A549 (cell line): ENCODE data around the gene TMEM139. TPM values are rescaled to one million over a fixed set of nuclear protein-coding genes. Genes with fewer than 3 reads are reported as not detected.
"Not testable (repeated sequence)": the region's sequence is repeated elsewhere in the genome, so short reads cannot be mapped to it uniquely, and the experiment has no call there.

Source experiments
- ATAC-seq, 2 experiments: fragments of 200-7000 bp in 1 of 2; fragments of >200 bp in 1 of 2; cut with Nextera tagmentation in 1 of 2; cut with Tn5 transposase in 1 of 2; 3 replicates each; pipeline versions ENCODE4 v1.8.0 to v1.9.1; 2018 to 2020; ENCODE audit warnings: mild to moderate bottlenecking in 1 of 2, moderate library complexity in 1 of 2
- CTCF ChIA-PET: fragments of 300-600 bp; sonication (Branson Sonifier 250); formaldehyde crosslinking; extraction: SDS; loops from one replicate; lab custom pipeline; 2021; ENCODE audit warnings: antibody characterized with exemption, inconsistent platforms; lab: Yijun Ruan, JAX
- POLR2A ChIA-PET: fragments of 350-600 bp; formaldehyde crosslinking; extraction: SDS; loops from one replicate; lab custom pipeline; 2021; ENCODE audit warnings: antibody characterized with exemption, inconsistent platforms; lab: Yijun Ruan, JAX
- DNase-seq, 2 experiments: peaks; one replicate each; pipeline versions ENCODE4 v3.0.0 to v3.0.0-alpha.2; 2011 to 2016; ENCODE audit warnings: low read depth in 1 of 2, low spot score in 1 of 2
- FAIRE-seq: peaks from 2 replicates; lab custom pipeline; 2011; peaks lifted over from hg19 to GRCh38; lab: Jason Lieb, UNC
- H3K27ac ChIP-seq, 2 experiments: fragments of >200 bp; sonication (Bioruptor Twin); formaldehyde crosslinking; 3 replicates each; pipeline ENCODE4 v1.5.1; 2016 to 2017
- H3K4me1 ChIP-seq: fragments of >200 bp; sonication (Bioruptor Twin); formaldehyde crosslinking; 3 replicates; pipeline ENCODE4 v1.6.1; 2016
- H3K4me2 ChIP-seq: fragments of >200 bp; sonication (Bioruptor Twin); formaldehyde crosslinking; 3 replicates; pipeline ENCODE4 v1.6.1; 2016
- H3K4me3 ChIP-seq: fragments of >200 bp; sonication (Bioruptor Twin); formaldehyde crosslinking; 3 replicates; pipeline ENCODE4 v1.5.1; 2016
- H3K9me3 ChIP-seq: fragments of >200 bp; sonication (Bioruptor Twin); formaldehyde crosslinking; 3 replicates; pipeline ENCODE4 v1.6.1; 2016
- BCL3 ChIP-seq: fragments of >200 bp; sonication (Bioruptor Twin); formaldehyde crosslinking; IDR thresholded peaks from 3 replicates; pipeline ENCODE4 v1.6.1; 2016
- CBX2 ChIP-seq: fragments of 200-600 bp; sonication (generic); IDR thresholded peaks from 2 replicates; pipeline ENCODE4 v1.6.1; 2016; ENCODE audit warnings: low read depth, mild to moderate bottlenecking, borderline replicate concordance
- CEBPB ChIP-seq, 2 experiments: fragments of >200 bp in 1 of 2; sonication (Bioruptor Twin) in 1 of 2; formaldehyde crosslinking in 1 of 2; IDR thresholded peaks; 2 replicates each; pipeline ENCODE4 v1.6.1; 2012 to 2016
- CHD4 ChIP-seq: fragments of 200-600 bp; sonication (generic); IDR thresholded peaks from 2 replicates; pipeline ENCODE4 v1.6.1; 2016; ENCODE audit warnings: antibody characterized with exemption, mild to moderate bottlenecking, borderline replicate concordance
- CTCF ChIP-seq: fragments of >200 bp; sonication (Bioruptor Twin); formaldehyde crosslinking; IDR thresholded peaks from 3 replicates; pipeline ENCODE4 v1.5.1; 2016
- EHMT2 ChIP-seq: fragments of 200-600 bp; sonication (generic); IDR thresholded peaks from 2 replicates; pipeline ENCODE4 v1.6.1; 2016; ENCODE audit warnings: antibody characterized with exemption, low read depth, mild to moderate bottlenecking, moderate library complexity
- EP300 ChIP-seq, 2 experiments: fragments of >200 bp; sonication (Bioruptor Twin); formaldehyde crosslinking; IDR thresholded peaks; 2 replicates in 1 of 2; 3 replicates in 1 of 2; pipeline ENCODE4 v1.6.1; 2016 to 2017
- ESRRA ChIP-seq: fragments of 150-350 bp; IDR thresholded peaks from 2 replicates; pipeline ENCODE4 v1.6.1; 2014; ENCODE audit warnings: mild to moderate bottlenecking, low read length, borderline replicate concordance
- FOSL2 ChIP-seq, 2 experiments: fragments of 450-650 bp in 1 of 2; fragments of >200 bp in 1 of 2; sonication (Bioruptor Twin) in 1 of 2; formaldehyde crosslinking; IDR thresholded peaks; 2 replicates each; pipeline versions ENCODE4 v1.5.0 to v1.6.1; 2016 to 2020; ENCODE audit warnings: mild to moderate bottlenecking in 1 of 2, moderate library complexity in 1 of 2
- GATA3 ChIP-seq: IDR thresholded peaks from 2 replicates; pipeline ENCODE4 v1.6.1; 2012; ENCODE audit warnings: borderline replicate concordance
- HEYL ChIP-seq: fragments of 250-450 bp; sonication (Bioruptor Pico); IDR thresholded peaks from 2 replicates; pipeline ENCODE4 v1.8.0; 2021; ENCODE audit warnings: mild to moderate bottlenecking, moderate library complexity
- HOXB13 ChIP-seq: fragments of 250-450 bp; sonication (Bioruptor Pico); IDR thresholded peaks from 2 replicates; pipeline ENCODE4 v1.5.0; 2020; ENCODE audit warnings: low read depth, mild to moderate bottlenecking, moderate library complexity
- MAX ChIP-seq: IDR thresholded peaks from 2 replicates; pipeline ENCODE4 v1.6.1; 2012
- MAZ ChIP-seq: fragments of 150-350 bp; IDR thresholded peaks from 2 replicates; pipeline ENCODE4 v1.6.1; 2014; ENCODE audit warnings: antibody characterized with exemption, low read depth, low read length, borderline replicate concordance
- NFE2L2 ChIP-seq: fragments of 150-350 bp; conservative IDR thresholded peaks from 2 replicates; pipeline ENCODE4 v1.6.1; 2014; ENCODE audit warnings: low read length
- PHF8 ChIP-seq: fragments of 200-600 bp; sonication (generic); IDR thresholded peaks from 2 replicates; pipeline ENCODE4 v1.6.1; 2016; ENCODE audit warnings: low read depth, mild to moderate bottlenecking, antibody characterized with exemption, moderate library complexity, borderline replicate concordance
- POLR2A ChIP-seq: IDR thresholded peaks from 2 replicates; pipeline ENCODE4 v1.6.1; 2012; ENCODE audit warnings: mild to moderate bottlenecking, low read length
- RAD21 ChIP-seq, 2 experiments: fragments of >200 bp in 1 of 2; sonication (Bioruptor Twin) in 1 of 2; formaldehyde crosslinking in 1 of 2; IDR thresholded peaks in 1 of 2; conservative IDR thresholded peaks in 1 of 2; 2 replicates in 1 of 2; 3 replicates in 1 of 2; pipeline ENCODE4 v1.6.1; 2012 to 2018; ENCODE audit warnings: inconsistent platforms in 1 of 2
- RARB ChIP-seq: fragments of 250-450 bp; sonication (Bioruptor Pico); IDR thresholded peaks from 2 replicates; pipeline ENCODE4 v1.8.0; 2021; ENCODE audit warnings: mild to moderate bottlenecking, moderate library complexity
- RFX5 ChIP-seq: fragments of 450-650 bp; IDR thresholded peaks from 2 replicates; pipeline ENCODE4 v1.7.1; 2014; ENCODE audit warnings: antibody characterized with exemption, mild to moderate bottlenecking, moderate library complexity
- USF2 ChIP-seq: fragments of 450-650 bp; IDR thresholded peaks from 2 replicates; pipeline ENCODE4 v1.6.1; 2014; ENCODE audit warnings: antibody characterized with exemption
- ZFP36 ChIP-seq: fragments of 450-650 bp; IDR thresholded peaks from 2 replicates; pipeline ENCODE4 v1.6.1; 2014; ENCODE audit warnings: borderline replicate concordance; ENCODE audit not compliant: partially characterized antibody
- ZNF302 ChIP-seq: fragments of 250-450 bp; sonication (Bioruptor Pico); IDR thresholded peaks from 2 replicates; pipeline ENCODE4 v1.9.0; 2021; ENCODE audit warnings: inconsistent platforms, mild to moderate bottlenecking, moderate library complexity
- ZSCAN20 ChIP-seq: fragments of 250-450 bp; sonication (Bioruptor Pico); IDR thresholded peaks from 2 replicates; pipeline ENCODE4 v1.8.0; 2022; ENCODE audit warnings: mild to moderate bottlenecking, moderate library complexity
- WGBS: methylation state at CpG from one replicate; pipeline ENCODE4 v1.1.6; 2017; ENCODE audit errors: missing lambda C conversion rate; 5-methylcytosine and 5-hydroxymethylcytosine counted together
- polyA plus RNA-seq, 4 experiments: library from polyadenylated mRNA; depleted of rRNA in 3 of 4; stranded (reverse); fragments of >200 nt; fragmentation: RNase III in 1 of 4; extraction: RNeasy Plus Mini Kit Qiagen cat#74134 plus additional on column Dnase treatment in 1 of 4; gene quantifications; 2 replicates in 3 of 4; 3 replicates in 1 of 4; pipeline ENCODE4 v1.2.3, GENCODE V29; 2011 to 2017

Gene TMEM139
- polyA plus RNA-seq, 2 of the 4 experiments (the other 2 are of a cell fraction): 0.37 to 0.65 TPM

GRCh38 chr7:143263266-143264195 lies 21.2 kb upstream of the TMEM139 start, which contains the start of gene GSTK1 (continued):
- TF ChIP-seq NFE2L2 (no peak), HOXB13 (CRISPR knock-in tag) (no peak), FOSL2 (IDR thresholded peaks at IDR 0.05) (no peak), FOSL2 (CRISPR knock-in tag; IDR thresholded peaks at IDR 0.05) (no peak), PHF8 (peak; percentile 81; the same call in 1 of the 2 replicates), RARB (CRISPR knock-in tag) (no peak), ESRRA (0 out of 2 replicates have a peak, but pooled peaks have one; percentile 14), USF2 (no peak), RAD21 (conservative IDR thresholded peaks at IDR 0.05 in 1 of 2, IDR thresholded peaks at IDR 0.05 in 1 of 2) (no peak), RFX5 (no peak), MAX (peak; percentile 80), BCL3 (peak; percentile 87; the same call in 2 of the 3 replicates), EHMT2 (no peak), POLR2A (peak; percentile 98), CBX2 (no peak), MAZ (no peak), CEBPB (IDR thresholded peaks at IDR 0.05) (no peak), GATA3 (no peak; the same call in 1 of the 2 replicates), CHD4 (no peak), ZSCAN20 (CRISPR knock-in tag) (no peak), HEYL (CRISPR knock-in tag) (no peak), CTCF (no peak), EP300 (IDR thresholded peaks at IDR 0.05) (no peak), ZNF302 (CRISPR knock-in tag) (no peak), ZFP36 (no peak)

GRCh38 chr7:143264196-143264568 lies 20.6 kb upstream of the TMEM139 start:
- H3K4me2 ChIP-seq: peak overlapping the region; percentile 77
- H3K4me1 ChIP-seq: peaks cover 15% of the 10 kb centered on the region
- peak in 1 of 2 experiments; percentile 2; a peak in 1 of 6 replicates for ATAC-seq
- H3K9me3 ChIP-seq, FAIRE-seq, DNase-seq: not testable (repeated sequence)
- POLR2A ChIA-PET: interaction anchor here (2.0 kb wide), 1 partner anchor 24 kb away, joined by 19 read pairs; the partner anchor contains the start of gene CASP2
- peak overlapping the region; percentile 88 to 90 for H3K27ac ChIP-seq
- CTCF ChIA-PET: interaction anchor here (0.9 to 2.5 kb wide), 3 partner anchors 24 to 116 kb away, joined by 4 to 15 read pairs (median 9); no protein-coding TSS in a partner anchor
- peak overlapping the region; percentile 81 for H3K4me3 ChIP-seq
- WGBS: 76% methylated on average over 15 of the region's 15 CpGs
